ENCODE data around the gene VTI1A.

Gene VTI1A

DNA sequence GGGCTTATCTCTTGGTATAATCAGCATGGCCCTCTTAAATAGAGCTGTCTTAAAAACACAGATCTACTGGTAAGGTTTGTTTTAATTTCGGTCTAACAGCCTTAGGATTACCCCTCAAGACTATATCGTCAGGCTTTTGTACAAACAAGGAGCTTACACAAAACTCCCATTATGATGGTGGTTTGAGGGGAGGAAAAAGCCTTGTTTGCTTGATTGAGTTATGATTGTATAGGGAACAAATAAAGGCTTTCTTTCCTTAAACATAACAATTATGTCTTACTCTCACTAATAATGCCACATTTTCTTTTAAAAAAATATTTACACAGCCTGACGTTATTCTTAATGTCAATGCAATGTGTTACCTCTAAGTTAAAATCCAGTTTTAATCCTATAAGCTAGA, 314.2 kb downstream of the VTI1A start:
- DNase-seq (ENCODE audit: low read depth, low spot score): no peak
- ChIA-PET CTCF (no interaction called here), POLR2A (no interaction called here)
- TF ChIP-seq, protein P1, sequence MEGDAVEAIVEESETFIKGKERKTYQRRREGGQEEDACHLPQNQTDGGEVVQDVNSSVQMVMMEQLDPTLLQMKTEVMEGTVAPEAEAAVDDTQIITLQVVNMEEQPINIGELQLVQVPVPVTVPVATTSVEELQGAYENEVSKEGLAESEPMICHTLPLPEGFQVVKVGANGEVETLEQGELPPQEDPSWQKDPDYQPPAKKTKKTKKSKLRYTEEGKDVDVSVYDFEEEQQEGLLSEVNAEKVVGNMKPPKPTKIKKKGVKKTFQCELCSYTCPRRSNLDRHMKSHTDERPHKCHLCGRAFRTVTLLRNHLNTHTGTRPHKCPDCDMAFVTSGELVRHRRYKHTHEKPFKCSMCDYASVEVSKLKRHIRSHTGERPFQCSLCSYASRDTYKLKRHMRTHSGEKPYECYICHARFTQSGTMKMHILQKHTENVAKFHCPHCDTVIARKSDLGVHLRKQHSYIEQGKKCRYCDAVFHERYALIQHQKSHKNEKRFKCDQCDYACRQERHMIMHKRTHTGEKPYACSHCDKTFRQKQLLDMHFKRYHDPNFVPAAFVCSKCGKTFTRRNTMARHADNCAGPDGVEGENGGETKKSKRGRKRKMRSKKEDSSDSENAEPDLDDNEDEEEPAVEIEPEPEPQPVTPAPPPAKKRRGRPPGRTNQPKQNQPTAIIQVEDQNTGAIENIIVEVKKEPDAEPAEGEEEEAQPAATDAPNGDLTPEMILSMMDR (IDR thresholded peaks at IDR 0.05; ENCODE audit: insufficient read depth, low read length, missing control alignments): no peak
- no peak overlapping the region for H3K4me3 ChIP-seq (ENCODE audit: low read depth, low read length)

DNA sequence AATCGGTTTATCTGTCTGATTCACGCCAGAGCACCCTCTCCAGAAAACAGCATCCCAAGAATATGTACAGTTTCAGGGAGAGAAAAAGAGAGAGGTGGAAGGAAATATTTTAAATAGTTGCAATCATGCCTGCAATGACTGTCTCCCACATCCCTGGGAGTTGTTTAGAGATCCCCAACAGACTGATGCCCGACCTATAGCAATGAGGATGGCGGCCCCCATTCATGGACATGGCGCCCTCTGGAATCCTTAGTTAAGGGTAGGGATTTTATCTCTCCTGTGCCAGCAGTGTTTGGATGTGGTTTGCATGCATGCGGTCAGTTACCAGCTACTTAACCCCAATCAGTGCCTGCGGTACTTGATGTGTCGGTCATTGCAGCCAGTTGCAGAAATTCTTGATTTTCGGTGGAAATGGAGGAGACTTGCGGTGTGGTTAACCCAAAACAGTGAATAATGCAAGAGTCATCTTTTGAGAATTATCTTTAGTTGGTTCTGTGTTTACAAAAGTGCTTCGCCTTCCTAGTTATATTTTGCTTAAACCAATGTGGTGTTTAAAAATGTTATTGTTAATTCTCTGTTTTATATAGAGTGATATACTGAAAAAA, 317.0 kb downstream of the VTI1A start:
- H3K4me3 ChIP-seq (ENCODE audit: low read depth, low read length): no peak overlapping the region
- POLR2A ChIA-PET: interaction anchor here (0.7 kb wide), 2 partner anchors 52 to 109 kb away, joined by 3 read pairs; no protein-coding TSS in a partner anchor
- TF ChIP-seq, protein P1 (IDR thresholded peaks at IDR 0.05; ENCODE audit: insufficient read depth, low read length, missing control alignments): no peak
- no peak for DNase-seq (ENCODE audit: low read depth, low spot score)
- CTCF ChIA-PET: interaction anchor here (0.9 to 2.0 kb wide), 4 partner anchors 8 to 12 kb away, joined by 3 to 7 read pairs (median 3); no protein-coding TSS in a partner anchor

- ChIA-PET POLR2A (no interaction called here), CTCF (interaction anchor here (2.4 kb wide), 1 partner anchor 10 kb away, joined by 15 read pairs; no protein-coding TSS in a partner anchor)
- DNase-seq (ENCODE audit: low read depth, low spot score): no peak
- no peak overlapping the region for H3K4me3 ChIP-seq (ENCODE audit: low read depth, low read length)
- TF ChIP-seq, protein P1 (IDR thresholded peaks at IDR 0.05; ENCODE audit: insufficient read depth, low read length, missing control alignments): no peak
Measured at GRCh38 chr10:112765717-112766235, 318.8 kb downstream of the VTI1A start.

GRCh38 chr10:112766636-112767035, 319.6 kb downstream of the VTI1A start:
- no peak for DNase-seq (ENCODE audit: low read depth, low spot score)
- ChIA-PET CTCF (interaction anchor here (0.9 to 2.4 kb wide), 3 partner anchors 9 to 23 kb away, joined by 3 to 15 read pairs (median 4); no protein-coding TSS in a partner anchor), POLR2A (no interaction called here)
- H3K4me3 ChIP-seq (ENCODE audit: low read depth, low read length): no peak overlapping the region
- TF ChIP-seq, protein P1 (IDR thresholded peaks at IDR 0.05; ENCODE audit: insufficient read depth, low read length, missing control alignments): no peak

GRCh38 chr10:112767156-112767555, 320.1 kb downstream of the VTI1A start:
- POLR2A ChIA-PET: no interaction called here
- CTCF ChIA-PET: interaction anchor here (0.9 to 2.4 kb wide), 3 partner anchors 9 to 23 kb away, joined by 3 to 15 read pairs (median 4); no protein-coding TSS in a partner anchor
- no peak overlapping the region for H3K4me3 ChIP-seq (ENCODE audit: low read depth, low read length)
- no peak for DNase-seq (ENCODE audit: low read depth, low spot score)
- TF ChIP-seq, protein P1 (IDR thresholded peaks at IDR 0.05; ENCODE audit: insufficient read depth, low read length, missing control alignments): no peak

- ChIA-PET POLR2A (no interaction called here), CTCF (interaction anchor here (1.3 kb wide), 1 partner anchor 35 kb away, joined by 4 read pairs; no protein-coding TSS in a partner anchor)
- TF ChIP-seq, protein P1 (IDR thresholded peaks at IDR 0.05; ENCODE audit: insufficient read depth, low read length, missing control alignments): no peak
- no peak overlapping the region for H3K4me3 ChIP-seq (ENCODE audit: low read depth, low read length)
- no peak for DNase-seq (ENCODE audit: low read depth, low spot score)
Measured at GRCh38 chr10:112768121-112768520, 321.1 kb downstream of the VTI1A start.
